Measurements from ENCODE around the gene FXYD4.

The FXYD4 gene

DNA sequence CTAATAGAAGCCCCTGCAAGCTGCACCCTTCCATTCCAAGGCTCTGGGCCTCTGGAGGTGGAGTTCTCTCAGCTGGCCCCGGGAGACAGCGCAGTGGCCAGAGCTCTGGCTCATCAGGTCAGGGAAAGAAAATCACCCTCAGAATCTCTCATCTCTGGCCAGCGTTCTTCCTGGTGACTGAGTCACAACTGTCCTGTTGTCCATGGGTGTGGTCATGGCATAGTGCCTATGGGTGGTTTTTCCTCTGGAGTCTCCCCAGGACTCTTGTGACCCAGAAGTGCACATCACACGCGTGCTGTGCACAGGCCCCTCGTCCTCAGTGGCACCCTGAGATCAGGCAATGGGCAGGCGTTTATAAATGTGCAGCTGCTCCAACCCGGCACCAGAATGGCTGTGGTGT, 27.4 kb upstream of the FXYD4 start:
- no peak for DNase-seq (ENCODE audit: low read depth in 2 of 2)

DNA sequence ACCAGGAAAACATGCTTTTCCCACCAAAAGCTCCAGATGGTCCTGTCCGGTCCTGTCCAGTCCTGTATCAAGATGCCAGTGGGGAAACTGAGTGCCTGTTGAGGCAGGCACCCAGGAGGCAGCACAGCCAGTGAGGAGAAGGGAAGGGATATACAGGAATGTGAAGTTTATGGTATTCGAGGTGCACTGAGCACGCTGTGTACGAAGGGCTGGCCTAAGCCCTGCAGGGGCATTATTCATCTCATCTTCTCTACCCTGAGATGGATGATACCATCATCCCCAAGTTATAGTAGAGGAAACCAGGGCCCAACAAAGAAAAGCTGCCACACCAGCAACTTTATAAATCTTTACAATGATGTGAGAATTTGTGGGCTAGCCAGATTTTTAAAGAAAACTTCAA, 23.4 kb upstream of the FXYD4 start:
- no peak for DNase-seq (ENCODE audit: low read depth in 2 of 2)

DNA sequence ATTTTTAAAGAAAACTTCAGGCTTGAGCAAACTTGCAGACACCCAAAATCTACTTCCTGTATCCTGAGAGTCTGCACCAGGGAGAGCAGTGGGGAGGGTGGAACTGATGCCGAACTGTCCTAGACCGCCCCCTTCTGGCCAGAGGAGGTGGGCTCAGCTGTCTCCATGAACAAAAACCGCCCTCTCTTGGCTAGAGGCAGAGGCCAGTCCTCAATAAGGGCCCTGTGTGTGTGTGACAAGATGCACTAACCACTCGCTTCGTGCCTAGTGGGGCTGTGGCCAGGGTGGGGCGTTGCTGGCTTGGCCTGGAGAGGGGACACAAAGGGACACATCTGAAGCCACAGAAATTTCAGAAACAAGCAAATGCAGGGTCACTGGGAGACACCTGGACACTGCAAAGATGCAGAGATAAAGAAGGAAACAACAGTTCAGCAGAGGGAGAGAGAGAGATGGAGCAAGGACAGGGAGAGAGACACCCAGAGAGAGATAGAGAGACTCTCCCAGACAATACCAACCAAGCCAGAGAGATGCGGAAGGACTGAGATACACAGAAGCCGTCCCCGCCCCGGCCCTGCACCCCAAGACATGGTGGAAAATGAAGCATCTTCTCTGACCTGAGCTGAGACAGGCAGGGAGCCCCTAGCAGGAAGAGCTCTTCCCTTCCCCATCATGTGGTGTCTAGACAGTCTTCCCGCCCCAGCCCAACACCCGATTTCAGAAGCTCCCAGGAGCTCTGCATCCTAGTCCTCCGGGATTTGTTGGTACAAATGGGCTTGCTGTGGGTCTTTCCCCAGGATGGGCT, 22.7 kb upstream of the FXYD4 start:
- peak; percentile 67 to 79 for DNase-seq (ENCODE audit: low read depth in 2 of 2)

DNA sequence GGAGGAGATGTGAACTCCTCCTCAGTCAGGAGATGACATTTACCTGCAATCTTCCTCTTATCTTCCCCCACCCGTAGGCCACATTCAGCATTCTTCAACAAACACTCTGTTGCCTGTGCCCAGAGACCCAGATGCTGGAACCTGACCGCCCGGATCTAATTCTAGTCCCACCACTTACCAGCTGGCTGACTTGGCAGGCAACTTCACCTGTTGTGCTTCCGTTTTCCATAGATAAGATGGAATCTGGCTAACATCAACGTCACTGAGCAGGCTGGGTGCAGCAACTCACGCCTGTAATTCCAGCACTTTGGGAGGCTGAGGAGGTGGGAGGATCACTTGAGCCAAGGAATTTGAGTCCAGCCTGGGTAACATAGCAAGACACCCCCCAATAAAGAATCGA, 21.3 kb upstream of the FXYD4 start:
- no peak for DNase-seq (ENCODE audit: low read depth in 2 of 2)

DNA sequence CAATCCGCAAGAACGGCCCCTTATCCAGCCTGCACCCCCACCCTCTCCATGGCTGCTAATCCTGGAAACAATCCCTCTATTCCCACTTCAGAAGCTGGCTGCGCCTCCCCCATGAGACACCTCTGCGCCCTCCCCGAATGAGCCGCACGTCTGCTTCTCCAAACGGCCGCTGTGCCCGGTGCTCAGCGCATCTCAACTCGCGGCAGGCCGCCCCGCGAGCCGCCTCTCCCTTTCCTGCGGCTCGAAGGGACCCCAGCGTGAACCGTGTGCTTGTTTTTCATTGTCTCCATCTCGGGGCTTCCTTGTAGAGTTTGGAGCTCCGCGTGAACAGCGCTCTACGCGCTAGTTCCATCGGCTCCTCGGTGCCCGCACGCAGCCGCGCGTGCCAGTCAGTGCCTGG, 20.8 kb upstream of the FXYD4 start:
- DNase-seq (ENCODE audit: low read depth in 2 of 2) = no peak

DNA sequence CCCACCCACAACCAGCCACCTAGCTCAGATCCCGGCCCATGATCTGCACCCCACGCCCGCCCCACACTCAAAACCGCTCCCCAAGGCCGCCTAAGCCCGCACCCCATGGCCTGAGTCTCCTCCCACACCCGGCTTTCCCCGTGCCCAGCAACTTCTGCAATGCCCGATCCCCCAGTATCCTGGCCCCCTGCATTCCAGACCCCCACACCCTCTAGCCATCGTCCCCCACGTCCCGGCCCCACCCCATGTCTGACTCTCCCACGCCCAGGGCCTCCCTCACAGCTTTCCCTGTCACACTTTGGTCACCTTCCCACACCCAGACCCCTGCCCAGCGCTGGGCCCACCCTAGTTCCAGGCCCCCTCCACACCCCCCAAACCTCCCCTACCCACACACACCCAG, 20.1 kb upstream of the FXYD4 start:
- no peak for DNase-seq (ENCODE audit: low read depth in 2 of 2)

DNA sequence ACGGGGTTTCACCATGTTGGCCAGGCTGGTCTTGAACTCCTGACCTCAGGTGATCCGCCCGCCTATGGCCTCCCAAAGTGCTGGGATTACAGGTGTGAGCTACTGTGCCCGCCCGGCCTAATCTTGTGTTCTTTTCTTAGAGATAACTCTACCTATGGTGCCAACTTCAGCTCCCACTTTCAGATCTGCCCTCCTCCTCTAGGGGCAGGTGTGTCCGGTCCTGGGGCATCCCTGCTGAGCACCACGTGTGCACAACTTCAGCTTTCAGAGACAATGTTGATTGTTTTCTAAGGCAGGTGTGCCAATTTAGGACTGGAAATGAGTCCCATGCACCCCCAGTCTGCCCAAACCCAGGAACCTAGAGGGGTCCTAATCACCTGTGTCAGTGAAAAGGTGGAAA, 18.5 kb upstream of the FXYD4 start:
- no peak for DNase-seq (ENCODE audit: low read depth in 2 of 2)

DNA sequence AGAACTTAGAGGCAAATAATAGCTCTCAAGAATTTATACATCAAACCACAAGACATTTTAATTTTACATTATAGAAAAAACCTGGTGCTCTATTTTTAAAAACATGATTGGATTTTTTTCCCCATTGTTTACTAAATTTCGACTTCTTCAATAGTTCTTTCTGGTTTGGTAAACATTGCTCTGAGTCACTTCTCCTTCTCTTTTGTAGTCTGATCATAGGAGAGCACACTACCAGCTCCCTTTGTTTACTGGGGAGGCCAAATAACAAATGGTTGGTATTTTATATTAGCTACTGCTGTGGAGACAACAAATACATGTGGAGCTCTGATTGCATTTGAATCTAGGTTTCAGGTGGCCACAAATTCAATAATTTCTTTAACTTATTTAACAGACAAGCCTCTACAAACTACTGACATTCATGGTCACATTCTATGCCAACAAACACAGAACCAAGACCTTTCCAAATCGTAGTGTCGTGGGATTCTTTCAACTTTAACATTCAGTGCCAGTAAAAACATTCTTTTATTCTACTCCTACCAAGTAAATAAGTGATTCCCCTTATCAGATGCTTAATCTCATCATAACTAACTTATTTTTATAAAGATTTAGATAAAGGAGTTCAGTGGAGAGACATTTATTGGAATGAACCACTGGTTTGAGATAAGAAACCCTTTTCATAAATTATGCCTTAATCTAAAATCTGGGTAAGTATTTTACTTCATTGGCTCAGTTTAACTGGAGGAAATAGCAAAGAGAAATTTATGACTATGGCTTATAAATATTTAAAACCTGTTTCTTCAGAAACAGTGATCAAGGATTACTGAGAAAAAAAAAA, 17.7 kb upstream of the FXYD4 start:
- DNase-seq (ENCODE audit: low read depth in 2 of 2) = no peak

DNA sequence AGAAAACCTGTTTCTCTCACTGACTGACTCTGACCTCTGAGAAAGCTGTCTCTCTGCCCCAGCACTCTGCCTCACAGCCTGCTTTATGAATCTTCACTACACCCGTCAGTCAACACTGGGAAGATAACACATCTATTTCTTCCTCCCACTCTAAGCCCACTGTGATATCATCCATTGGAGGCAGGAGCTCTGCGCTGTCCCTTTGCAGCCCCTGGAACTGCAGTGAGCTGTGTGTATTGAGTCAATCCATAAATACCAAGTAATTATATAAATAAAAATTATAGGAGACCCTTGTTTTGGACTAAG, 17.2 kb upstream of the FXYD4 start:
- no peak for DNase-seq (ENCODE audit: low read depth in 2 of 2)

DNA sequence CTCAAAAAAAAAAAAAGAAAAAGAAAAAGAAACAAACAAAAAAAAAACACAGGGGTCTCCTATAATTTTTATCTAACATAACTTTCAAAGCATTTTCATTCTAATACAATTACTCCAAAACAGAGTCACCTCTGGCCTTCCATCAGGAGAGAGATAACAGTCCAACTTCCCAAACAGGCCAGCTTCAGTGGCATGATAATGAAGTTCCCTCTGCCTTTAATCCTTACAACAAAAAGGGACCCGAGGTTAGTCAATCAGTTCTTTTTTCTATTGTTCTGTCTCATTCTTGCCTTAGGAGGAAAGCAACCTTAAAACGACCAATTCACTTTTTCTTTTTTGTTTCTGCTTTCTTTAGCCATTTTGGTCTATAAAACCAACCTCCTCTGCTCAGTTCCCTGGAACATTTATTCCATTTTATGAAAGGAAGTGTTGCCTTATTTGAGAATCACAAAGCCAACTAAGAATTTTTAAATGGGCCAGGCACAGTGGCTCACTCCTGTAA, 16.5 kb upstream of the FXYD4 start:
- no peak for DNase-seq (ENCODE audit: low read depth in 2 of 2)

DNA sequence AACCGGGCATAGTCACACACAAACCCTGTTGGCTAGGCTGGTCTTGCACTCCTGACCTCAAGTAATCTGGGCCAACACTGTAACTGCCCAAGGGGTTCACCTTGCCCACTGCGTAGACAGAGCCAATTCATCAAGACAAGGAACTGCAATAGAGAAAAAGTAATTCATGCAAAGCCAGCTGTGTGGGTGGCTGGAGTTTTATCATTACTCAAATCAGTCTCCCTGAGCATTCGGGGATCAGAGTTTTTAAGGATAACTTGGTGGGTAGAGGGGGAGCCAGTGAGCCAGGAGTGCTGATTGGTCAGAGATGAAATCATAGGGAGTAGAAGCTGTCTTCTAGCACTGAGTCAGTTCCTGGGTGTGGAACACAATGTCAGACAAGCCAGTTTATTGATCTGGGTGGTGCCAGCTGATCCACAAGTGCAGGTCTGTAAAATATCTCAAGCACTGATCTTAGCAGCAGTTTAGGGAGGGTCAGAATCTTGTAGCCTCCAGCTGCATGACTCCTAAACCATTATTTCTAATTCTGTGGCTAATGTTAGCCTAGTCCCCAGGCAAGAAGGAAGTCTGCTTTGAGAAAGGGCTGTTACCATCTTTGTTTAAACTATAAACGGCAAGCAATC, 15.6 kb upstream of the FXYD4 start:
- no peak for DNase-seq (ENCODE audit: low read depth in 2 of 2)

DNA sequence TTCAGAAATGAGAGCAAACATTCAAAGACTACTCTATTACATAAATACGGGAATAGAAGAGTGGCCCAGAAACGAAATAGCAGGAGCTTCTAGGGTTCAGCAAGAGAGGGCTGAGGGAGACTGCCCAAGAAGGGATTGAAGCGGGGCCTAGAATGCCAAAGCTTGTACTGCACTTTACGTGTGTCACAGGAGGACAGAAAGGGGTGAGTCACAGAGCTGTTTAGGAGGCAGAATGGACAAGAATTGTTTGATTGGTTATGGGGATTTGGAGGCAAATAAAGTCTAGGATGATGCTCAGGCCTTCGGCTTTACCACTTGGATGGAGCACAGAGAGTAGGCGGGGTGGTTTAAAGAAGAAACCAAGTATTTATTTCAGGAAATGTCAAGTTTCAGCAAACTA, 11.3 kb upstream of the FXYD4 start:
- no peak for DNase-seq (ENCODE audit: low read depth in 2 of 2)

DNA sequence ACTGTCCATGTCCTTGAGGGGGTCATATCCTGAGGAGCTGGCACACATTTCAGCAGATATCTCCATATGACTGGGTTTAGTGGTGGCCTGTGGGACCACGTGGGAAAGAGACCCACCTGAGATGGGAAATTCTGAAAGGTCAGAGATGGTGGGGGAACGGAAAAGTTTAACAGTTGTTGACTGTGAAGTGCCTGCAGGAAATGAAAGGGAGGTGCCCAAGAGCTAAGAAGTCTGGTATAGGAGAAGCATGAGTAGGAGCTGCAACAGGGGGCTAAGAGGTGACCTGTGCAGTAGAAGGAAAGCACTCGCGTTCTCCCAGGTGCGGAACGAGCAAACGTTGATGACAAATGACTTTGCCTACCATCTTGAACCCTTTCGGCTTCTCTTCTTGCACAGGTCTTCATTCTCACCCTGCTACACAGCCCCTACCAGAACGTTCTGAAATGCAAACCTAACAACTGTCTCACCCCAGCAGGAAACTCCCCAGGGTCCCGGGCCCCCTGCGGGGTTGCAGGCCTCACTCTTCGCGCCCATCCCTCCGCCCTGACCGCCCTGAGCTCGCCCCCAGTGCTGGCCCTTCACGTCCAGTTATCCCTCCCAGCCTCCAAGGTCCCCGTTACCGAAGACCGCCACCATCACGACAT, 9.8 kb upstream of the FXYD4 start:
- DNase-seq (ENCODE audit: low read depth in 2 of 2) = no peak

DNA sequence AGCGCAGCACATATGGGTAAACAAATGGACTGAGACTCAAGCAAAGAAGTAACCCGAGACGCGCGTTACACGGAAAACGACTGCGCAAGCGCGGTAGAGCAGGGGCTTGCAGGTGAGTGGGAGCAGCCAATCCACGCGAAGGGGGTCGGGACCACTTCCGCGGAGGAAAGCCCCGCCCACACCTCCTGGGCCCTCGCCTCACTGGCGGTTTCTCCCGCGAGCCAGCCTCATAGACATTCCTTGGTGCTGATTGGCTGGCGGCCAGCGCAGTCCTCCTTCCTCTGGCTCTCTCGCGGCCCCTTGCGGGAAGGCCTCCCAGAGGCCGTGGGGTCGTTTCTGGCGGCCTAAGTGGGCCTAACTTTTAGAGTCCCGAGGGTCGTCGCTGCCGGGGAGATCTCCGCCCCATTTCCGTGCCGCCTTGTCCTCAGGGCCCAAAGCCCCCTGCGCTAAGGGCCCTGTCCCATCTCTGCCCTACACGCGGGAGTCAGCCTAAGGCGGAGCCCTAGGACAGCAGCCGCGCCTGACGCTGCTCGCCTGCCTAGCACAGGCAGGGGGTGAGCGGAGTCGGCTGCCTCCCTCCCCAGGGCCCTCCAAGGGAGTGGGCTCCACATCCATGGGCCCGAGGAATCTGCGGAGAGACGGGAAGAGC, 9.1 kb upstream of the FXYD4 start:
- peak; percentile 81 to 95 for DNase-seq (ENCODE audit: low read depth in 2 of 2)

DNA sequence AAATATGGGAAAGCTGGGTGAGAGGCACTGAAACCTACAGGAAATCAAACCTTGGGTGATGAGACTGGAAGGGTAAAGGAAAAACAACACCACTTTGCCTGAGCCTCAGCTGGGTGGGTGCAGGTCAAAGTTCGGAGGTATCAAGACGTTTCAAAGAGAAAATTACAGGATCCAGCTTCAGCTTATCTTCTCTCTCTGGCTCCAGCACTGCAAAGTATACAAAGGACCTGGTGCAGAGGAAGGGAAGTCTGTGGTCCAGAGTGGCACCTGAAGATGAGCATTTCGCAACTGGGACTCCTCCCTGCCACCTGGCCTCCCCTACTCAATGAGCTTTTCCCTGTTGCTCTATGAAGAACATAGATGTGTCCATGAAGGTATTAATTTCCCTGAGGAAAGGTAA, 6.4 kb upstream of the FXYD4 start:
- DNase-seq (ENCODE audit: low read depth in 2 of 2) = no peak

DNA sequence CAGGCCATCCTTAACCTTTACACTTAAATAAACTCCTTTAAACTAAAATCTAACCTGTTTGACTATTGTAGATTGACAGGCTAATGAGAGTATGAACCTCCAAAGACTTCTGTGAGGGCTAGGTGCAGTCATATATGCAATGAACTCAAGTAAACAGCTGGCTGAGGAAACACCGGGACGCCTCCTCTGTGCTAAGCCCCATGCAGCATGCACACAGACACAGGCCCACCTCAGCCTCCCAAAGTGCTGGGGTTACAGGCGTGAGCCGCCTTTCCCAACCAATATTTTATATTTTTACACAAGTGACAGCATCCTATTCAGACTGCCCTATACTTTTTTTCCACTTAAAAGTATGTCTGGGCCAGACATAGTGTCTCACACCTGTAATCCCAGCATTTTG, 1.5 kb upstream of the FXYD4 start:
- DNase-seq (ENCODE audit: low read depth in 2 of 2) = no peak

DNA sequence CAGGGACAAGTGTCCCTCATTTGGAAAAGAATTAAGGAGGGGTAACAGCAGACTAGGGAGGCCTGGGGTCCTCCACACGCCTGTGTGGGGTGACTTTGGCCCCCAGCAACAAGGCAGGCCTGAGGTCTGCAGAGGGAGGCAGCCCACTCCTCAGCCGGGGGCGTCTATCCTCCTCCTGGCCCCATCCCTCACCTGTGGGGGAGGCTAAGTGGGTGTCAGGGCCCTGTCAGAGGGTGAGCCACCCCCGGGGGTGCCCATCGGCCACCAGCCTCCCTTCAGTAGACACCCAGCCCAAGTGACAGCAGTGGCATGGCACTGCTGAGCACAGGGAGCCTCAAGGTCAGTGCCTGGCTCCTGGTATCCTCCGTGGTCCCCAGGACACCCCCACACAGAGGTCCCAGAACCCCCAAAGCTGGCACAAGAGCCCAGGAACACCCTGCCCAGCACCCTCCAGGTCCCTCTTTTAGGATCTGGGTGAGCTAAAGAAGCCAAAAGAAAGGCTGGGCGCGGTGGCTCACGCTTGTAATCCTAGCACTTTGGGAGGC, 693 bp upstream of the FXYD4 start:
- DNase-seq (ENCODE audit: low read depth in 2 of 2) = no peak

DNA sequence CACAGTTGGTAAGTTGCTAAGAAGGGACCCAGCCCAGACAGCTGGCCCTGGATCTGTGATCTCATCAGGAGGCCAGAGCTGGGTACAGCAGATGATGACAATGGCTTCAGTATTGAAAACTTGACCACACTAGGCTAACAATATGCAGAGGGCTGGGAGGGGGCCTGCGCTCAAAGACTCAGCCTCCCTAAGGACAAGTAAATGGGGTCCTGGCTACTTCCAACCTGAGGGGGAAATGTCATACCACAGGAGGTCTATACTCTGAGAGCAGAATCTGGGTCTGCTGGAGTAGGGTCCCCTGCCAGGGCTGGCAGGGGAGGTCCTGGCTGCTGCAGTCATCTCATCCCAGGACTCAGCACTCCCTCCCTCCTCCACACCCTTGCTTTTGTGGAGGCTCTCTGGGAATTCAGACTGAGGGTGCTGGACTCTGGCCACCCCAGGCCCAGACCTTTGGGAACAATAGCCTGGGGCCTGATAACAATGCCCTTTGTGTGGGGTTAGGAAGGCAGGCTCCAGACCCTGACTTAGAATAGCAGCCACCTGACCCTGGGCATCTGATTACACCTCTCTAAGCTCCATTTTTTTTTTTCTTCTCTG, 1.4 kb downstream of the FXYD4 start:
- no peak for DNase-seq (ENCODE audit: low read depth in 2 of 2)

DNA sequence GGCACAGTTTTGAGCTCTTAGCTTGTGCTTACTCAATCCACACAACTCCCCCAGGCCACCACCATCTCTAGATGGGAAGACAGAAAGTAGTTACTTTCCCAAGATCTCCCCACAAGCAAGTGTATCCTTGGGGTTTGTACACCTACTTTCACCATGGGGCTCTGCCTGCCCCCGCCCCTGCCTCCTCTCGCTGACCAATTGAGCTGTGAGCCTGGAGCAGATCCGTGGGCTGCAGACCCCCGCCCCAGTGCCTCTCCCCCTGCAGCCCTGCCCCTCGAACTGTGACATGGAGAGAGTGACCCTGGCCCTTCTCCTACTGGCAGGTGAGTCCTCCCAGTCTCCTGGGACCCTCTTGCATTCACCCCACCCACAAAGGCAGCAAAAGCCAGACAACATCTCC, 2.0 kb downstream of the FXYD4 start:
- no peak for DNase-seq (ENCODE audit: low read depth in 2 of 2)

DNA sequence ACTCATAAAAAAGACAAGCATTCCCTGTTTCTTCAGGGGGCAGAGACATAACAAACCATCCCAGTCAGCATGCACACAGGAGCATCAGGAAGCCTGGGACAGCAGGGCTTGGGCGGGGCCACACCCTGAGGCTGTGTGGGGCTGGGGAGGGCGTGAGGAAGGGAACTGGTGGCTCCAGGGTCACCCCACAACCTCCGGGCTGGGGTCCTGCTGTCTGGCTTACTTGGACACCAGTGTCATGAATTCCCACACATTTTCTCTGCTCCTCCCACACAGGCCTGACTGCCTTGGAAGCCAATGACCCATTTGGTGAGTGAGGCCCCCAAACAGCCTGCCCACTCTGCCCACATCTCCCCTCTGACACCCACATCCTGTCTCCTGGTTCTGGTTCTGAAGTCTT, 2.8 kb downstream of the FXYD4 start:
- no peak for DNase-seq (ENCODE audit: low read depth in 2 of 2)

DNA sequence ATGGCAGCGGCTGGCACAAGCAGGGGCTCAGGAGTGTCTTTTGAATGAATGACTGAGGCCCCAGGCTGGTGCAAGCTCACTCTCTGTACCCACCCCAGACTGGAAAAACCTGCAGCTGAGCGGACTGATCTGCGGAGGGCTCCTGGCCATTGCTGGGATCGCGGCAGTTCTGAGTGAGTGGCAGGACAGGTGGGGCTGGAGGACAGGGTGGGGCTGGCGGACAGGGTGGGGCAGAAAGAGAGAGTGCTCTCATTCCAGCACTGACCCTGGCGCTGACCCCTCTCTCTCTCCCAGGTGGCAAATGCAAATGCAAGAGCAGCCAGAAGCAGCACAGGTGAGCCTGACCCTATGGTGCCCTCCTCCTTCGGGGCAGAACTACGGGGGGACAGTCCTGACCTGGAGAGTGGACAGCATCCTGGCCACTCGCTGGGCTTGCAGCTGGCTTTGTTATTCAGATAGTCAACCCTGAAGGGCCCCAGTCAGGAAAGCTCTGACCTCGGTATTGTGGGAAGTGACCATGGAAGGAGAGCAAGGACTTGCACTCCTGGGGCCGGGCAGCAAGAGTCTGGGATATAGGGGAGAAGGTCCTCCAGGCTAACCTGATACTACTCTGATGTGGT, 4.1 kb downstream of the FXYD4 start:
- DNase-seq (ENCODE audit: low read depth in 2 of 2) = no peak
